Lung (tissue), 12 donors: ENCODE data around the gene PLAAT3. TPM values are rescaled to one million over a fixed set of nuclear protein-coding genes. Genes with fewer than 3 reads are reported as not detected.
"Not testable (repeated sequence)": the region's sequence is repeated elsewhere in the genome, so short reads cannot be mapped to it uniquely, and the experiment has no call there.

Experiments
- ATAC-seq: fragments of 200-7000 bp; cut with Tn5 transposase; one replicate; pipeline ENCODE4 v1.9.1; 2020; ENCODE audit warnings: moderate number of reproducible peaks; ENCODE audit not compliant: insufficient read depth, low FRiP score
- DNase-seq, 3 donors: peaks; one replicate each; pipeline ENCODE4 v3.0.0-alpha.2; 2013 to 2017
- H3K27ac ChIP-seq, 2 donors: one replicate each; pipeline ENCODE4 v1.5.1; 2013; ENCODE audit warnings: mild to moderate bottlenecking in 2 of 2, moderate library complexity in 2 of 2, control low read depth in 1 of 2, inconsistent platforms in 1 of 2, low read depth in 1 of 2, low read length in 1 of 2
- H3K27me3 ChIP-seq, 3 donors: one replicate each; pipeline ENCODE4 v1.5.1; 2013; ENCODE audit warnings: low read length in 2 of 3; ENCODE audit not compliant: control insufficient read depth in 3 of 3, insufficient read depth in 3 of 3
- H3K36me3 ChIP-seq, 4 donors: one replicate each; pipeline ENCODE4 v1.5.1; 2013; ENCODE audit warnings: low read length in 4 of 4, mild to moderate bottlenecking in 1 of 4, moderate library complexity in 1 of 4; ENCODE audit not compliant: control insufficient read depth in 4 of 4, insufficient read depth in 4 of 4
- H3K4me1 ChIP-seq, 5 donors: one replicate each; pipeline ENCODE4 v1.5.1; 2013; ENCODE audit warnings: low read length in 5 of 5, mild to moderate bottlenecking in 2 of 5, moderate library complexity in 1 of 5; ENCODE audit not compliant: control insufficient read depth in 5 of 5, insufficient read depth in 5 of 5
- H3K4me3 ChIP-seq: one replicate; pipeline ENCODE4 v1.5.1; 2013; ENCODE audit warnings: mild to moderate bottlenecking, control low read depth, moderate library complexity
- H3K9ac ChIP-seq, 2 donors: one replicate each; pipeline ENCODE4 v1.5.1; 2013; ENCODE audit warnings: low read length in 2 of 2, control low read depth in 1 of 2; ENCODE audit not compliant: insufficient read depth in 1 of 2
- H3K9me3 ChIP-seq, 4 donors: one replicate each; pipeline ENCODE4 v1.5.1; 2013; ENCODE audit warnings: low read length in 3 of 4, mild to moderate bottlenecking in 1 of 4, moderate library complexity in 1 of 4; ENCODE audit not compliant: control insufficient read depth in 4 of 4, insufficient read depth in 3 of 4
- CTCF ChIP-seq: IDR thresholded peaks from 2 replicates; pipeline ENCODE4 v1.5.1; 2012; ENCODE audit warnings: mild to moderate bottlenecking; ENCODE audit errors: control extremely low read depth, extremely low read depth
- WGBS, 2 donors: extraction: QIAGEN DNeasy Blood & Tissue Kit; methylation state at CpG; one replicate each; pipeline ENCODE4 v1.1.7; 2013; 5-methylcytosine and 5-hydroxymethylcytosine counted together
- polyA plus RNA-seq, 2 donors: library from polyadenylated mRNA; stranded (reverse); fragments of 200-250 nt; gene quantifications; one replicate each; pipeline ENCODE4 v1.2.1, GENCODE V29; 2013
- total RNA-seq, 2 donors: library from RNA; depleted of rRNA in 1 of 2; stranded (reverse); fragments of >200 nt in 1 of 2; gene quantifications; one replicate each; pipeline ENCODE4 v1.2.1, GENCODE V29; 2014 to 2021
- donor health status: control.
- donor health status: control.
- donor health status: Bipolar disorder and iron deficiency.
- donor health status: healthy.
- donor health status: DM: yes; HTN: yes; CAD: no.

PLAAT3 gene
- total and polyA plus RNA-seq, 4 donors = 12.7 to 232 (median 89.8) TPM

DNA sequence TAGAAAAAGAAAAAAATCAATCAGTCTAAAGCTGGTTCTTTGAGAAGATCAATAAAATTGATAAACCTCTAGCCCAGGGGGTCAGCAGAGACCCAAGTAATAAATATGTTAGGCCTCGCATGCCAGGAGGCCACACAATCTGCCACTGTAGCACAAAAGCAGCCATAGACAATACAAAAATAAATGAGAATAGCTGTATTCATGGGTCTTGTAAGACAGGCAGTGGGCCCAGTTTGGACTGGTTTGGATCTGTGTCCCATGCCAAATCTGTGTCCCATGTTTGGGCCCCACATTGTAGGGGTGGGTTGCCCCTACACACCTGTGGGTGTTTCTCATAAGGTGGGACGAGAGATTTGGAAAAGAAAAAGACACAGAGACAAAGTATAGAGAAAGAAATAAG, 84.2 kb downstream of the PLAAT3 start:
- H3K27me3 ChIP-seq = no peaks in the 10 kb centered on the region
- 94 to 98% methylated on average over 2 of the region's 2 CpGs for WGBS, 2 donors
- H3K27ac ChIP-seq = peak overlapping the region in 1 of 2 donors; percentile 18
- H3K9me3 ChIP-seq = no peaks in the 10 kb centered on the region
- peaks cover 0 to 6% (median 2%) of the 10 kb centered on the region in 5 donors for H3K4me1 ChIP-seq
- H3K4me3 ChIP-seq = no peak overlapping the region
- H3K36me3 ChIP-seq = no peaks in the 10 kb centered on the region
- TF ChIP-seq CTCF = no peak
- ATAC-seq (no peak), DNase-seq (no peak)
- H3K9ac ChIP-seq = no peak overlapping the region

GRCh38 chr11:63529373-63529772, 84.9 kb downstream of the PLAAT3 start:
- H3K4me3 ChIP-seq, H3K27me3 ChIP-seq, H3K36me3 ChIP-seq, H3K9me3 ChIP-seq, H3K9ac ChIP-seq, DNase-seq, ATAC-seq, H3K4me1 ChIP-seq: not testable (repeated sequence)
- WGBS, 2 donors = 64 to 86% methylated on average over 6 of the region's 6 CpGs
- H3K27ac ChIP-seq = peak overlapping the region in 1 of 2 donors; percentile 45

DNA sequence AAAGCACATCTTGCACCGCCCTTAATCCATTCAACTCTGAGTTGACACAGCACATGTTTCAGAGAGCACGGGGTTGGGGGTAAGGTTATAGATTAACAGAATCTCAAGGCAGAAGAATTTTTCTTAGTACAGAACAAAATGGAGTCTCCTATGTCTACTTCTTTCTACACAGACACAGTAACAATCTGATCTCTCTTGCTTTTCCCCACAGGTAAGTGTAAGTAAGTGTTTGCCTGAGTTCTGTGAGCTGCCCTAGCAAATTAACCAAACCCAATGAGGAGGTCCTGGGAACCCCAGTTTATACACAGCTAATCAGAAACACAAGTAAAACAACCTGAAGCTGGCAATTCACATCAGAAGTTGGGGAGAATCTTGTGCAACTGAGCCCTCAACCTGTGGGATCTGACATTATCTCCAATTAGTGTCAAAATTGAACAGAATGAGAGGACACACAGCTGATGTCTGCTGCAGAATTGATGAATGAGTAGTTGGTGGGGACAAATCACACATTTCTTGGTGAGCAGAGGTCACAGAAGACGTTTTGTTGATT, 85.4 kb downstream of the PLAAT3 start:
- peak overlapping the region in 1 of 2 donors; percentile 88 for H3K27ac ChIP-seq
- not testable (repeated sequence) for DNase-seq

GRCh38 chr11:63528156-63528555, 86.1 kb downstream of the PLAAT3 start:
- H3K27me3 ChIP-seq, H3K36me3 ChIP-seq, DNase-seq, H3K9ac ChIP-seq, H3K9me3 ChIP-seq, H3K27ac ChIP-seq, H3K4me3 ChIP-seq, H3K4me1 ChIP-seq, ATAC-seq: not testable (repeated sequence)
- WGBS, 2 donors = 31 to 32% methylated on average over 5 to 7 of the region's 11 CpGs

More for the DNA sequence above, 85.4 kb downstream of the PLAAT3 start:
- H3K4me1 ChIP-seq, H3K4me3 ChIP-seq, H3K9me3 ChIP-seq, ATAC-seq, H3K36me3 ChIP-seq, H3K27me3 ChIP-seq, H3K9ac ChIP-seq: not testable (repeated sequence)
- 65 to 83% methylated on average over 1 of the region's 3 CpGs for WGBS, 2 donors

GRCh38 chr11:63527667-63528066, 86.6 kb downstream of the PLAAT3 start:
- no peaks in the 10 kb centered on the region for H3K36me3 ChIP-seq
- no peaks in the 10 kb centered on the region for H3K9me3 ChIP-seq
- no peak overlapping the region for H3K4me3 ChIP-seq
- H3K27me3 ChIP-seq = no peaks in the 10 kb centered on the region
- no peak for TF ChIP-seq CTCF
- H3K27ac ChIP-seq = peak overlapping the region in 1 of 2 donors; percentile 37
- peaks cover 0 to 6% (median 2%) of the 10 kb centered on the region in 5 donors for H3K4me1 ChIP-seq
- DNase-seq (no peak), ATAC-seq (no peak)
- no peak overlapping the region for H3K9ac ChIP-seq
- WGBS, 2 donors = 81 to 89% methylated on average over 2 of the region's 2 CpGs

Other genes with a start within 250 kb of the PLAAT3 start
- not detected for gene SLC22A9, start 244.6 kb downstream of the PLAAT3 start, total RNA-seq
- not detected for gene SLC22A9, start 244.6 kb downstream of the PLAAT3 start, polyA plus RNA-seq
- 1 to 10 TPM; 1.1 to 5.6 TPM for gene PLAAT5, start 123.3 kb downstream of the PLAAT3 start, total RNA-seq
- gene PLAAT5, start 123.3 kb downstream of the PLAAT3 start, polyA plus RNA-seq = 1 to 10 TPM; 2.5 to 3.8 TPM
- gene LGALS12, start 108.3 kb downstream of the PLAAT3 start, total RNA-seq = 1 to 10 TPM in 1 of 2 donors, under 1 TPM in 1; 0.43 to 1.3 TPM
- under 1 TPM; 0.75 to 0.98 TPM for gene LGALS12, start 108.3 kb downstream of the PLAAT3 start, polyA plus RNA-seq
- 100 to 1,000 TPM in 1 of 2 donors, 10 to 100 TPM in 1; 49.7 to 133 TPM for gene PLAAT4, start 77.6 kb downstream of the PLAAT3 start, total RNA-seq
- 100 to 1,000 TPM; 163 to 336 TPM for gene PLAAT4, start 77.6 kb downstream of the PLAAT3 start, polyA plus RNA-seq
- 1 to 10 TPM; 2.2 to 8.3 TPM for gene PLAAT2, start 51.1 kb downstream of the PLAAT3 start, total RNA-seq
- gene PLAAT2, start 51.1 kb downstream of the PLAAT3 start, polyA plus RNA-seq = 10 to 100 TPM; 21.3 to 29.8 TPM
- 10 to 100 TPM; 50.7 to 79.5 TPM for gene ATL3, start 56.9 kb upstream of the PLAAT3 start, total RNA-seq
- gene ATL3, start 56.9 kb upstream of the PLAAT3 start, polyA plus RNA-seq = 10 to 100 TPM; 13.6 to 16.7 TPM
- gene RTN3, start 67.1 kb upstream of the PLAAT3 start, total RNA-seq = 100 to 1,000 TPM in 1 of 2 donors, 10 to 100 TPM in 1; 82.1 to 102 TPM
- 10 to 100 TPM; 87.0 to 98.2 TPM for gene RTN3, start 67.1 kb upstream of the PLAAT3 start, polyA plus RNA-seq
- 10 to 100 TPM in 1 of 2 donors, 1 to 10 TPM in 1; 8.7 to 21.8 TPM for gene ZFTA, start 154.3 kb upstream of the PLAAT3 start, total RNA-seq
- gene ZFTA, start 154.3 kb upstream of the PLAAT3 start, polyA plus RNA-seq = 1 to 10 TPM; 4.1 to 4.6 TPM
- 10 to 100 TPM; 12.7 to 15.6 TPM for gene SPINDOC, start 199.0 kb upstream of the PLAAT3 start, total RNA-seq
- 10 to 100 TPM in 1 of 2 donors, 1 to 10 TPM in 1; 9.9 to 23.9 TPM for gene SPINDOC, start 199.0 kb upstream of the PLAAT3 start, polyA plus RNA-seq
- gene MARK2, start 224.7 kb upstream of the PLAAT3 start, total RNA-seq = 10 to 100 TPM; 35.3 to 42.9 TPM
- 10 to 100 TPM; 15.5 to 29.2 TPM for gene MARK2, start 224.7 kb upstream of the PLAAT3 start, polyA plus RNA-seq